Stimulated activated CD8-positive, alpha-beta memory T cell treated with anti-CD3 and anti-CD28 coated beads, Interleukin-7, amount 100 ng/mL, for 1 hour (primary cell): ENCODE data around the gene AUP1.
"Not testable (repeated sequence)": the region's sequence is repeated elsewhere in the genome, so short reads cannot be mapped to it uniquely, and the experiment has no call there.

Source experiments
- DNase-seq, 2 donors: peaks; one replicate each; pipeline ENCODE4 v3.0.0-alpha.2; 2020; ENCODE audit warnings: low read depth in 2 of 2

AUP1 gene

GRCh38 chr2:74498500-74499266, 30.8 kb downstream of the AUP1 start:
- no peak for DNase-seq

- DNase-seq, result no peak
Measured at GRCh38 chr2:74497777-74498499, 31.6 kb downstream of the AUP1 start.

GRCh38 chr2:74496997-74497776, 32.3 kb downstream of the AUP1 start:
- no peak for DNase-seq

- no peak for DNase-seq
Measured at GRCh38 chr2:74495440-74495839, 34.1 kb downstream of the AUP1 start.

- DNase-seq, result no peak
Measured at GRCh38 chr2:74493546-74493945, 36.0 kb downstream of the AUP1 start.

GRCh38 chr2:74491648-74492544, 37.6 kb downstream of the AUP1 start:
- no peak for DNase-seq

- no peak for DNase-seq
Measured at GRCh38 chr2:74489906-74490305, 39.6 kb downstream of the AUP1 start.

- no peak for DNase-seq
Measured at GRCh38 chr2:74488643-74489481, 40.6 kb downstream of the AUP1 start.

GRCh38 chr2:74486141-74486540, 43.4 kb downstream of the AUP1 start:
- DNase-seq, result no peak

- not testable (repeated sequence) for DNase-seq
Measured at GRCh38 chr2:74483675-74484164, 45.8 kb downstream of the AUP1 start.

- peak; percentile 73 to 81 for DNase-seq
Measured at GRCh38 chr2:74482801-74483674, 46.5 kb downstream of the AUP1 start, which contains the start of the genes CCDC142 and TTC31. Gene CCDC142 (minus strand): TSS chr2:74482998. CDS start chr2:74482837, 161 bp downstream. Gene TTC31 (plus strand): TSS chr2:74483081. CDS start chr2:74483096, 15 bp downstream.

- DNase-seq, result no peak
Measured at GRCh38 chr2:74481961-74482800, 47.3 kb downstream of the AUP1 start.

- no peak for DNase-seq
Measured at GRCh38 chr2:74481431-74481830, 48.1 kb downstream of the AUP1 start.
